ENCODE measurements around the gene ARHGEF40. TPM values are rescaled to one million over a fixed set of nuclear protein-coding genes. Genes with fewer than 3 reads are reported as not detected.
"Not testable (repeated sequence)": the region's sequence is repeated elsewhere in the genome, so short reads cannot be mapped to it uniquely, and the experiment has no call there.

Gene ARHGEF40
- total RNA-seq, 1 donor from 2014 or later, result 65.8 TPM

GRCh38 chr14:21037156-21037555 is 32.9 kb upstream of the ARHGEF40 start:
- TF ChIP-seq, protein P1, sequence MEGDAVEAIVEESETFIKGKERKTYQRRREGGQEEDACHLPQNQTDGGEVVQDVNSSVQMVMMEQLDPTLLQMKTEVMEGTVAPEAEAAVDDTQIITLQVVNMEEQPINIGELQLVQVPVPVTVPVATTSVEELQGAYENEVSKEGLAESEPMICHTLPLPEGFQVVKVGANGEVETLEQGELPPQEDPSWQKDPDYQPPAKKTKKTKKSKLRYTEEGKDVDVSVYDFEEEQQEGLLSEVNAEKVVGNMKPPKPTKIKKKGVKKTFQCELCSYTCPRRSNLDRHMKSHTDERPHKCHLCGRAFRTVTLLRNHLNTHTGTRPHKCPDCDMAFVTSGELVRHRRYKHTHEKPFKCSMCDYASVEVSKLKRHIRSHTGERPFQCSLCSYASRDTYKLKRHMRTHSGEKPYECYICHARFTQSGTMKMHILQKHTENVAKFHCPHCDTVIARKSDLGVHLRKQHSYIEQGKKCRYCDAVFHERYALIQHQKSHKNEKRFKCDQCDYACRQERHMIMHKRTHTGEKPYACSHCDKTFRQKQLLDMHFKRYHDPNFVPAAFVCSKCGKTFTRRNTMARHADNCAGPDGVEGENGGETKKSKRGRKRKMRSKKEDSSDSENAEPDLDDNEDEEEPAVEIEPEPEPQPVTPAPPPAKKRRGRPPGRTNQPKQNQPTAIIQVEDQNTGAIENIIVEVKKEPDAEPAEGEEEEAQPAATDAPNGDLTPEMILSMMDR (conservative IDR thresholded peaks at IDR 0.05), result no peak
- no peak overlapping the region for H3K4me3 Mint-ChIP-seq

DNA sequence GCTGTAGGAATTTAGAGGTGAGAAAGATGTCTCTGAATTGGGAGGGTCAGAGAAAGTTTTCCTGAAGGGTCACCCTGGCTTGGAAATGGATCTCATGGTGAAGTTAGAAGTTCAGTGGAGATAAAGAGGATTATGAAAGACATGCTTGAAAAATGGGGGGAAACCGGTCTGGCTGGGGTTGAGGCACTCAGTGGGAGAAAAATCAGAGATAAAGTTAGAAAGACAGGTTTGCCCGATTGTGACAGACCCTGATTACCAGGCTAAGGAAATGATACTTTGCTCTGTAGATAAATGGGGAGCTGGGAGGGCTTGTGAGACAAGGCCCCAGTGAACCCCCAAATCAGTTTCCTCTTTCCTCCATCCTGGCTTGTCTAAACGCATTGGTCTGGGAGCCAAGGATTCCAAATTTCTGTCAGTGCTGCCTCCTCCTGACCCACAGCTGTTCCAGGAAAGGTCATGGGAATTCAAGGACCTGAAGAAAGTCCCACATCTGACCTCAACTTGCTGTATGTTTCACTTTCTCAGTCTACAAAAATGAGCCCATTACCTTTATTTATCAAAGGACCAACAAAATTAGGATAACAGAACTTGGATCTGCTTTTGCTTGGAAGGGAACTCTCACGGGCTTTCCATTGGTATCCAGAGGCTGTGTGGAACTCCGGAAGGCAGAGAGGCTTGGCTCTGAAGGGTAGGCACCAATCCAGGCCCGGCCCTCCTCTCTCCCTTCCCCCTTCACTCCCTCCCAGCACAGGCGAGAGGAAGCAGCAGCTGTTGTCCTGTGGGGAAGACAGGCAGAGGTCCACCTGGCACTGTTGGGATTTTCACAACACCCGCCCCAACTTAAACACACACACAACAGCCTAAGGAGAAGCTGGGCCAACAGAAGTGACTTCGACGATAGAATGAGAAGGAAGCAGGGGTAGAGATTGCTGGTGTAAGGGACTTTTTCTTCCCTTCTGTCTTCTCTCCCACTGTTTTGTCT is 31.4 kb upstream of the ARHGEF40 start:
- DNase-seq (ENCODE audit: extremely low spot score, unreplicated experiment), result no peak
- Mint-ChIP-seq H3K4me1 (ENCODE audit: unreplicated experiment) (peaks cover 14% of the 10 kb centered on the region), H3K4me3 (peak overlapping the region; percentile 8), H3K36me3 (no peaks in the 10 kb centered on the region), H3K9me3 (no peaks in the 10 kb centered on the region), H3K27ac (peak overlapping the region; percentile 54), H3K27me3 (peaks cover 5% of the 10 kb centered on the region)
- TF ChIP-seq, protein P1 (conservative IDR thresholded peaks at IDR 0.05), result no peak

More at GRCh38 chr14:21037156-21037555, 32.9 kb upstream of the ARHGEF40 start:
- Mint-ChIP-seq H3K36me3 (no peaks in the 10 kb centered on the region), H3K4me1 (ENCODE audit: unreplicated experiment) (peaks cover 14% of the 10 kb centered on the region), H3K27ac (no peak overlapping the region), H3K27me3 (peaks cover 4% of the 10 kb centered on the region), H3K9me3 (no peaks in the 10 kb centered on the region)
- no peak for DNase-seq (ENCODE audit: extremely low spot score, unreplicated experiment)

DNA sequence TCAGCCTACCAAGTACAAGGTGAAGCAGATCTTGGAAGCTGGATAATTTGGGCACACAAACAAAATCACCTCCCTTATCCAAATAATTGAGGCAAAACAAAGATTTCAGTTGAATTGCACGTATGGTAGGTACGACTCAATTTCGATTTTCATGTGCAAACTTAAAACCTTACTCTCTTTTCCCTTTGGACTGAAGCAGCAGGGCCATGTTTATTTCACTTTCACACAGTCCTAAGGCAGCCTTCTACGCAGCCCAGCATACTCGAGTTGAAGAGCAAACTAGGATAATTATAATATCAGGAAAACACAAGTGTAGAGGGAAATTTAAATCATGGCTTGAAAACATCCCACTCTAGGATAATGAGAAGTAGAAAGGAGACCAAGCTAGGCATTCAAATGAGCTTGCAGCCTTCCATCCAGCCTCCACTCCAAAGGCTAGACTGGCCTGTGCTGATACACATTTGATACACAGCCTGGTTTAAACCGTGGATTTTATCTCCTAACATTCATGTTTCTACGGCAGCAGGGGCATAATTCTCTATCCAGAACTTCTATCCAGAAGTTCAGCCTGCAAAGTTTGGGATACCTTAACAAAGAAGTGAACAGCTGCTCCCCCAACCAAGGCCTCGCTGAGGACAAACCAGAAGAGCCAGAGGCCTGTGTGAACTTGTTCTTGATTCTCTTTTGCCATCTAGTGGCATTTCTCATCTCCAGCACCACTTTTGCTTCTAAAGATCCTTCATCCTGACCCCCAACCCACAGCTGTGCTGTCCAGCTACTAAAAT is 30.3 kb upstream of the ARHGEF40 start:
- H3K27ac Mint-ChIP-seq, result peak overlapping the region; percentile 42
- H3K4me1 Mint-ChIP-seq (ENCODE audit: unreplicated experiment), result peaks cover 21% of the 10 kb centered on the region
- H3K27me3 Mint-ChIP-seq, result peaks cover 7% of the 10 kb centered on the region
- no peaks in the 10 kb centered on the region for H3K36me3 Mint-ChIP-seq
- DNase-seq (ENCODE audit: extremely low spot score, unreplicated experiment), result no peak
- H3K9me3 Mint-ChIP-seq, result no peaks in the 10 kb centered on the region
- H3K4me3 Mint-ChIP-seq, result peak overlapping the region; percentile 11
- TF ChIP-seq, protein P1 (conservative IDR thresholded peaks at IDR 0.05), result peak; percentile 77

GRCh38 chr14:21040370-21040925 is 29.7 kb upstream of the ARHGEF40 start:
- Mint-ChIP-seq H3K27ac (peak overlapping the region; percentile 42), H3K9me3 (no peaks in the 10 kb centered on the region), H3K4me1 (ENCODE audit: unreplicated experiment) (peaks cover 21% of the 10 kb centered on the region), H3K4me3 (peak overlapping the region; percentile 11), H3K27me3 (peaks cover 7% of the 10 kb centered on the region), H3K36me3 (no peaks in the 10 kb centered on the region)
- no peak for DNase-seq (ENCODE audit: extremely low spot score, unreplicated experiment)
- TF ChIP-seq, protein P1 (conservative IDR thresholded peaks at IDR 0.05), result no peak

- not testable (repeated sequence) for H3K27me3 Mint-ChIP-seq, H3K36me3 Mint-ChIP-seq, H3K27ac Mint-ChIP-seq
These were observed 29.2 kb upstream of the ARHGEF40 start for GRCh38 chr14:21040941-21041340.

More at GRCh38 chr14:21040941-21041340, 29.2 kb upstream of the ARHGEF40 start:
- DNase-seq (ENCODE audit: extremely low spot score, unreplicated experiment); H3K4me3 Mint-ChIP-seq; H3K9me3 Mint-ChIP-seq: not testable (repeated sequence)
- peaks cover 21% of the 10 kb centered on the region for H3K4me1 Mint-ChIP-seq (ENCODE audit: unreplicated experiment)
